Endothelial cell of umbilical vein (primary cell): ENCODE measurements around the gene PLCG2. TPM values are rescaled to one million over a fixed set of nuclear protein-coding genes. Genes with fewer than 3 reads are reported as not detected.

ENCODE experiments used
- BruUV-seq: library from RNA; stranded (reverse); fragments of 400-500 nt; replicated peaks from 2 replicates; lab custom pipeline; 2021; lab: Mats Ljungman, UMichigan
- CTCF ChIA-PET: fragments of 300-600, 350-600 bp; sonication (Branson Sonifier 250); formaldehyde crosslinking; loops from one replicate; lab custom pipeline; 2021; ENCODE audit warnings: antibody characterized with exemption, inconsistent platforms; lab: Charles Lee
- POLR2A ChIA-PET: fragments of 300-600, 350-600 bp; sonication (Branson Sonifier 250); formaldehyde crosslinking; loops from one replicate; lab custom pipeline; 2021; ENCODE audit warnings: antibody characterized with exemption, inconsistent platforms; lab: Charles Lee
- DNase-seq: peaks from one replicate; pipeline ENCODE4 v3.0.0-alpha.2; 2011; ENCODE audit warnings: low read depth, low spot score
- FAIRE-seq: peaks from 2 replicates; lab custom pipeline; 2011; peaks lifted over from hg19 to GRCh38; lab: Jason Lieb, UNC
- H2AFZ ChIP-seq: 2 replicates; pipeline ENCODE4 v1.6.0; 2012; ENCODE audit warnings: low read depth, low read length, control low read depth, inconsistent platforms
- H3K27ac ChIP-seq: 2 replicates; pipeline ENCODE4 v1.5.1; 2011; ENCODE audit warnings: low read depth, mild to moderate bottlenecking, control low read depth, low read length, moderate library complexity; ENCODE audit not compliant: insufficient read depth
- H3K27me3 ChIP-seq, 2 experiments: 2 replicates each; pipeline versions ENCODE4 v1.6.0 to v1.6.1; 2011; ENCODE audit warnings: low read length in 2 of 2, mixed read lengths in 1 of 2; ENCODE audit not compliant: control insufficient read depth in 2 of 2, insufficient read depth in 2 of 2
- H3K36me3 ChIP-seq, 2 experiments: 2 replicates in 1 of 2; 3 replicates in 1 of 2; pipeline ENCODE4 v1.5.1; 2011; ENCODE audit warnings: low read length in 2 of 2, mild to moderate bottlenecking in 1 of 2, moderate library complexity in 1 of 2; ENCODE audit not compliant: control insufficient read depth in 2 of 2, insufficient read depth in 2 of 2; ENCODE audit errors: extremely low read depth in 1 of 2
- H3K4me1 ChIP-seq: 3 replicates; pipeline ENCODE4 v1.5.1; 2011; ENCODE audit warnings: mild to moderate bottlenecking, low read length; ENCODE audit not compliant: control insufficient read depth, insufficient read depth; ENCODE audit errors: extremely low read depth
- H3K4me2 ChIP-seq: 2 replicates; pipeline ENCODE4 v1.6.1; 2011; ENCODE audit warnings: low read length, control low read depth, mixed read lengths; ENCODE audit not compliant: insufficient read depth
- H3K4me3 ChIP-seq, 3 experiments: fragments of 200-600 bp in 1 of 3; sonication (generic), shearing (Covaris generic) in 1 of 3; replicated peaks in 1 of 3; 2 replicates each; pipeline ENCODE4 v1.5.1; 2011 to 2016; ENCODE audit warnings: control low read depth in 3 of 3, low read length in 3 of 3, mild to moderate bottlenecking in 2 of 3, inconsistent platforms in 1 of 3, low read depth in 1 of 3, moderate library complexity in 1 of 3; ENCODE audit not compliant: insufficient read depth in 1 of 3
- H3K79me2 ChIP-seq: 2 replicates; pipeline ENCODE4 v1.6.0; 2012; ENCODE audit warnings: low read length, inconsistent platforms; ENCODE audit not compliant: control insufficient read depth, insufficient read depth
- H3K9ac ChIP-seq: replicated peaks from 2 replicates; pipeline ENCODE3; 2011; ENCODE audit warnings: low read length, control low read depth; ENCODE audit not compliant: insufficient read depth; ENCODE audit errors: extremely low read depth
- H3K9me1 ChIP-seq: replicated peaks from 3 replicates; pipeline ENCODE4 v1.6.0; 2011; ENCODE audit warnings: mild to moderate bottlenecking, low read length; ENCODE audit not compliant: control insufficient read depth, insufficient read depth; ENCODE audit errors: extremely low read depth
- H3K9me3 ChIP-seq: replicated peaks from 2 replicates; pipeline ENCODE4 v1.5.1; 2012; ENCODE audit warnings: low read length, inconsistent platforms; ENCODE audit not compliant: control insufficient read depth, insufficient read depth
- H4K20me1 ChIP-seq: replicated peaks from 2 replicates; pipeline ENCODE3; 2011; ENCODE audit warnings: mild to moderate bottlenecking, low read length; ENCODE audit not compliant: control insufficient read depth, insufficient read depth; ENCODE audit errors: extremely low read depth
- EZH2 ChIP-seq: IDR thresholded peaks from 2 replicates; pipeline ENCODE4 v1.6.1; 2012; ENCODE audit warnings: borderline replicate concordance, low read depth, mild to moderate bottlenecking, moderate library complexity, low read length, inconsistent platforms; ENCODE audit not compliant: severe bottlenecking
- FOS ChIP-seq: IDR thresholded peaks from 2 replicates; pipeline ENCODE4 v1.6.1; 2011; ENCODE audit warnings: mild to moderate bottlenecking, low read length, moderate library complexity, borderline replicate concordance; ENCODE audit not compliant: insufficient read depth
- GATA2 ChIP-seq: IDR thresholded peaks from 2 replicates; pipeline ENCODE4 v1.7.0; 2011; ENCODE audit warnings: low read depth, mild to moderate bottlenecking, moderate library complexity, mixed read lengths, low read length; ENCODE audit not compliant: insufficient read length, insufficient read depth
- JUN ChIP-seq: IDR thresholded peaks from 2 replicates; pipeline ENCODE4 v1.6.1; 2011; ENCODE audit warnings: borderline replicate concordance, low read depth; ENCODE audit not compliant: insufficient read length, insufficient read depth
- MYC ChIP-seq: IDR thresholded peaks from one replicate; pipeline ENCODE4 v1.6.1; 2011; ENCODE audit warnings: mild to moderate bottlenecking, low read depth, low read length
- POLR2A ChIP-seq: IDR thresholded peaks from 2 replicates; pipeline ENCODE4 v1.6.1; 2012; ENCODE audit warnings: low read depth, mild to moderate bottlenecking, control low read depth, low read length
- POLR2AphosphoS5 ChIP-seq: IDR thresholded peaks from 2 replicates; pipeline ENCODE4 v1.6.1; 2012; ENCODE audit warnings: low read depth, mild to moderate bottlenecking, control low read depth, low read length, moderate library complexity; ENCODE audit not compliant: insufficient read depth
- dilution Hi-C: fragments of 300-500 bp; cut with MboI; formaldehyde crosslinking; loops from one replicate; pipeline ENCODE4 v1.15.0; 2019; ENCODE audit warnings: low sequenced_read_pairs; ENCODE audit not compliant: extremely low pct_ligation_motif_present
- intact Hi-C: fragments of 100-400 bp; cut with micrococcal nuclease; formaldehyde crosslinking; loops from one replicate; pipeline ENCODE4 v1.10.0; 2022
- polyA plus RNA-seq, 4 experiments: library from polyadenylated mRNA; depleted of rRNA in 3 of 4; stranded (reverse) in 3 of 4; unstranded in 1 of 4; fragments of >200 nt; gene quantifications; 2 replicates each; pipeline versions ENCODE4 v1.2.1 to v1.2.3, GENCODE V29; 2011 to 2012; ENCODE audit warnings: missing spikeins in 1 of 4
- total RNA-seq: library from RNA; stranded (reverse); gene quantifications from 2 replicates; pipeline ENCODE4 v1.2.3, GENCODE V29; 2021
- TF ChIP-seq, protein P1 (sequence below), 2 donors: IDR thresholded peaks; 1 replicate in 1 of 2; 2 replicates in 1 of 2; pipeline ENCODE4 v1.5.1; 2011; ENCODE audit warnings: low read length in 2 of 2, mild to moderate bottlenecking in 2 of 2, moderate library complexity in 2 of 2, control low read depth in 1 of 2, inconsistent platforms in 1 of 2, low read depth in 1 of 2; ENCODE audit not compliant: insufficient read depth in 1 of 2; ENCODE audit errors: extremely low read depth in 1 of 2
- TF ChIP-seq, protein P2 (sequence below): IDR thresholded peaks from 2 replicates; pipeline ENCODE4 v1.6.1; 2011; ENCODE audit not compliant: insufficient read depth, insufficient read length

The PLCG2 gene
- total and polyA plus RNA-seq, 2 donors (not counting 3 experiments of a cell fraction or from before 2014, with no cell fraction given) = 10.8 to 13.6 TPM

DNA sequence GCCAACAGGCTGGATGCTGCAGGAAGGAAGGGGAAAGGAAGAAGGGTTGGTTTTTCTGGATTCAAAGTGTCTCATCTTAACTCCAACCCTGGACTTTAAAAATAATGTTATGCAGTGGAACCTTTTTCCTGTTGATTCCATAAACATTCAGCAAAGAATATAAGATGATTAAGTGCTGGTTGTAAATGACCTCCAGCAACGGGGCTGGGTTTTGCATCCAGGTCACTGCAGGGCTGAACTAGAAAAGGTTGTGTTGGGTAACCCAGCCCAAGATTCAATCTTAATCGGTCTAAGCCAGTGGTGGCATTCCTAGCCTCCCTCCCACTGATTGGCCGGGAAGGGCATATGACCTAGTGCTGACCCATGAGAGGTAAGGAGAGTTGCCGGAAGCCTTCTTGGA lies 34.2 kb upstream of the PLCG2 start:
- FAIRE-seq (no peak), DNase-seq (no peak)
- no peak overlapping the region for H3K9ac ChIP-seq
- no peaks in the 10 kb centered on the region for H3K79me2 ChIP-seq
- H3K9me3 ChIP-seq = no peaks in the 10 kb centered on the region
- H4K20me1 ChIP-seq = no peaks in the 10 kb centered on the region
- no peaks in the 10 kb centered on the region for H3K27me3 ChIP-seq
- TF ChIP-seq, protein P1, sequence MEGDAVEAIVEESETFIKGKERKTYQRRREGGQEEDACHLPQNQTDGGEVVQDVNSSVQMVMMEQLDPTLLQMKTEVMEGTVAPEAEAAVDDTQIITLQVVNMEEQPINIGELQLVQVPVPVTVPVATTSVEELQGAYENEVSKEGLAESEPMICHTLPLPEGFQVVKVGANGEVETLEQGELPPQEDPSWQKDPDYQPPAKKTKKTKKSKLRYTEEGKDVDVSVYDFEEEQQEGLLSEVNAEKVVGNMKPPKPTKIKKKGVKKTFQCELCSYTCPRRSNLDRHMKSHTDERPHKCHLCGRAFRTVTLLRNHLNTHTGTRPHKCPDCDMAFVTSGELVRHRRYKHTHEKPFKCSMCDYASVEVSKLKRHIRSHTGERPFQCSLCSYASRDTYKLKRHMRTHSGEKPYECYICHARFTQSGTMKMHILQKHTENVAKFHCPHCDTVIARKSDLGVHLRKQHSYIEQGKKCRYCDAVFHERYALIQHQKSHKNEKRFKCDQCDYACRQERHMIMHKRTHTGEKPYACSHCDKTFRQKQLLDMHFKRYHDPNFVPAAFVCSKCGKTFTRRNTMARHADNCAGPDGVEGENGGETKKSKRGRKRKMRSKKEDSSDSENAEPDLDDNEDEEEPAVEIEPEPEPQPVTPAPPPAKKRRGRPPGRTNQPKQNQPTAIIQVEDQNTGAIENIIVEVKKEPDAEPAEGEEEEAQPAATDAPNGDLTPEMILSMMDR (IDR thresholded peaks at IDR 0.05; ENCODE audit: extremely low read depth in 1 of 2, insufficient read depth in 1 of 2, low read depth in 1 of 2, low read length in 2 of 2) = no peak
- TF ChIP-seq, protein P2, sequence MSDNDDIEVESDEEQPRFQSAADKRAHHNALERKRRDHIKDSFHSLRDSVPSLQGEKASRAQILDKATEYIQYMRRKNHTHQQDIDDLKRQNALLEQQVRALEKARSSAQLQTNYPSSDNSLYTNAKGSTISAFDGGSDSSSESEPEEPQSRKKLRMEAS = no peak
- TF ChIP-seq FOS = no peak
- no peak for TF ChIP-seq EZH2
- no peak for TF ChIP-seq MYC
- TF ChIP-seq GATA2 = no peak
- no peak for TF ChIP-seq POLR2A
- TF ChIP-seq JUN = no peak
- TF ChIP-seq POLR2AphosphoS5 = no peak
- no peak overlapping the region for H2AFZ ChIP-seq
- H3K4me1 ChIP-seq = peaks cover 5% of the 10 kb centered on the region
- no TSS peak for BruUV-seq
- H3K36me3 ChIP-seq = no peaks in the 10 kb centered on the region
- CTCF ChIA-PET = no interaction called here
- dilution Hi-C loops (loop anchor here (25.0 kb wide), 1 partner anchor 358 kb away; no protein-coding TSS in a partner anchor), intact Hi-C loops (no loop called here)
- H3K4me3 ChIP-seq = no peak overlapping the region
- H3K9me1 ChIP-seq = no peaks in the 10 kb centered on the region
- H3K4me2 ChIP-seq = no peak overlapping the region
- no peak overlapping the region for H3K27ac ChIP-seq
- POLR2A ChIA-PET = no interaction called here
